ENCODE measurements around the gene HTR3B.

Gene HTR3B

GRCh38 chr11:113991170-113991569 is 86.6 kb downstream of the HTR3B start:
- peak; percentile 19 for DNase-seq (ENCODE audit: low spot score)

GRCh38 chr11:113991718-113992458 is 87.3 kb downstream of the HTR3B start:
- DNase-seq (ENCODE audit: low spot score): no peak

GRCh38 chr11:113992459-113993110 is 88.0 kb downstream of the HTR3B start:
- DNase-seq (ENCODE audit: low spot score): no peak

- DNase-seq (ENCODE audit: low spot score): no peak
These were observed 89.7 kb downstream of the HTR3B start for GRCh38 chr11:113994077-113994954.

Data from kidney tubule cell (primary cell).